ENCODE data around the gene RASSF8.

DNA sequence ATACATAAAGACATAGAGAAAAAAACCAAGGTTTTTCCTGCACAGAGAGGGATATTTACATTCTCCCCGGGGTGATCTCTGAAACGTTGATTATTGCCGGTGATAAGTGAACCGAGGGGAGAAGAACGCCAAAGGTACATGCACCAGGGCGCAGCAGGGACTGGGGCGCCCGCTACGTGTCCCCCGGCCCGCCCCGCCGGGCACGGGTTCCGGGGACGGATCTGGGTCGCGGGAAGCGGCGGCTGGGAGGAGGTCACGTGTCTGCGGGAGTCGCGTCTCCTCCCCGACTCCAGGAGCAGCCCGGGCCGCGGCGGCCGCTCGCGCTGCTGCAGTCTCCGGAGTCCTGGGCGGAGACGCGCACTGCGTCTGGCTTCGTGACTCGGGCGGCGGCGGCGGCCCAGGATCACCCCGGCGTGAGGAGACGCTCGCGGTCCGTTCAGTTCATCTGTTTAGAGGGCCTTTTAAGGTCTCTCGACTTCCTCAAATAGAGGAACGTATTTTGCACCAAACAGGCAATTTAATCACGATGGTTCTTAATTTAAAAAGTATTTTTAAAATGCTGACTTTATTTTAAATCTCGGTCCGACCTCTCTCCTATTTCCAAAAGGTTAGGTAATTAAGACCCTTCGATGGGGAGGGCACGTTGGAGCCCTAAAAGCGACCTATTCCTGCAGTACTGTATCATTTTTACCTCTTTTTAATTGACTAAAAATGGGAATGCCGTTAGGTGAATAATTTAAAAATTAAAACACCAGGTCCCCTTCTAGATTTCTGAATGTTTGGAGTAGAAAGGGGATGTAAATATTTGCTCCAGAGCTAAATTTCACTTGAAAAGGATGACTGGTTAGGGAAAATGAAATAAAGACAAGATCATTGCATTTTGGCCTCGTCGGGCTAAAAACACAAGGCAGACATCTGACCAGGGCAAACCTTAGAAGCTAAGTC is 168.1 kb downstream of the RASSF8 start:
- TF ChIP-seq EZH2 (IDR thresholded peaks at IDR 0.05; ENCODE audit: low read depth, low read length, severe bottlenecking) (peak; percentile 15), POLR2AphosphoS5 (IDR thresholded peaks at IDR 0.05; ENCODE audit: low read depth, low read length) (no peak), NRF1 (IDR thresholded peaks at IDR 0.05; ENCODE audit: low read depth, low read length) (no peak), PHF8 (conservative IDR thresholded peaks at IDR 0.05; ENCODE audit: low read depth, low read length) (no peak), POLR2A (IDR thresholded peaks at IDR 0.05; ENCODE audit: control extremely low read depth in 1 of 2, low read depth in 2 of 2, low read length in 2 of 2) (no peak), RBBP5 (IDR thresholded peaks at IDR 0.05; ENCODE audit: borderline replicate concordance, low read depth, low read length) (peak; percentile 45; the same call in 1 of the 2 replicates), JUND (IDR thresholded peaks at IDR 0.05; ENCODE audit: low read length) (no peak)
- TF ChIP-seq, protein P1, sequence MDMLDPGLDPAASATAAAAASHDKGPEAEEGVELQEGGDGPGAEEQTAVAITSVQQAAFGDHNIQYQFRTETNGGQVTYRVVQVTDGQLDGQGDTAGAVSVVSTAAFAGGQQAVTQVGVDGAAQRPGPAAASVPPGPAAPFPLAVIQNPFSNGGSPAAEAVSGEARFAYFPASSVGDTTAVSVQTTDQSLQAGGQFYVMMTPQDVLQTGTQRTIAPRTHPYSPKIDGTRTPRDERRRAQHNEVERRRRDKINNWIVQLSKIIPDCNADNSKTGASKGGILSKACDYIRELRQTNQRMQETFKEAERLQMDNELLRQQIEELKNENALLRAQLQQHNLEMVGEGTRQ (IDR thresholded peaks at IDR 0.05; ENCODE audit: low read length), result peak; percentile 80
- TF ChIP-seq, protein P2, sequence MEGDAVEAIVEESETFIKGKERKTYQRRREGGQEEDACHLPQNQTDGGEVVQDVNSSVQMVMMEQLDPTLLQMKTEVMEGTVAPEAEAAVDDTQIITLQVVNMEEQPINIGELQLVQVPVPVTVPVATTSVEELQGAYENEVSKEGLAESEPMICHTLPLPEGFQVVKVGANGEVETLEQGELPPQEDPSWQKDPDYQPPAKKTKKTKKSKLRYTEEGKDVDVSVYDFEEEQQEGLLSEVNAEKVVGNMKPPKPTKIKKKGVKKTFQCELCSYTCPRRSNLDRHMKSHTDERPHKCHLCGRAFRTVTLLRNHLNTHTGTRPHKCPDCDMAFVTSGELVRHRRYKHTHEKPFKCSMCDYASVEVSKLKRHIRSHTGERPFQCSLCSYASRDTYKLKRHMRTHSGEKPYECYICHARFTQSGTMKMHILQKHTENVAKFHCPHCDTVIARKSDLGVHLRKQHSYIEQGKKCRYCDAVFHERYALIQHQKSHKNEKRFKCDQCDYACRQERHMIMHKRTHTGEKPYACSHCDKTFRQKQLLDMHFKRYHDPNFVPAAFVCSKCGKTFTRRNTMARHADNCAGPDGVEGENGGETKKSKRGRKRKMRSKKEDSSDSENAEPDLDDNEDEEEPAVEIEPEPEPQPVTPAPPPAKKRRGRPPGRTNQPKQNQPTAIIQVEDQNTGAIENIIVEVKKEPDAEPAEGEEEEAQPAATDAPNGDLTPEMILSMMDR (IDR thresholded peaks at IDR 0.05; ENCODE audit: control extremely low read depth in 1 of 3, insufficient read depth in 1 of 3, low read depth in 1 of 3, low read length in 3 of 3), result no peak
